CD4-positive, alpha-beta T cell (primary cell): Measurements from ENCODE around the gene CCL28. TPM values are rescaled to one million over a fixed set of nuclear protein-coding genes. Genes with fewer than 3 reads are reported as not detected.

Experiments used
- ATAC-seq: fragments of 200-7000 bp; cut with Tn5 transposase; one replicate; pipeline ENCODE4 v1.10.0; 2022; ENCODE audit warnings: mild to moderate bottlenecking; ENCODE audit not compliant: poor library complexity
- CTCF ChIA-PET: fragments of 350-600 bp; sonication (Branson Sonifier 250); formaldehyde crosslinking; loops from one replicate; lab custom pipeline; 2021; ENCODE audit warnings: antibody characterized with exemption, inconsistent platforms; lab: Charles Lee
- POLR2A ChIA-PET: fragments of 350-600 bp; sonication (Branson Sonifier 250); formaldehyde crosslinking; loops from one replicate; lab custom pipeline; 2021; ENCODE audit warnings: antibody characterized with exemption, inconsistent platforms; lab: Charles Lee
- DNase-seq, 14 experiments: peaks; one replicate each; pipeline ENCODE4 v3.0.0-alpha.2; 2013 to 2020; ENCODE audit warnings: mixed read lengths in 2 of 14
- H3K27ac ChIP-seq, 2 donors: one replicate each; pipeline versions ENCODE4 v1.5.1 to v1.7.0; 2013; ENCODE audit warnings: low read length in 2 of 2, low read depth in 1 of 2, mild to moderate bottlenecking in 1 of 2
- H3K27me3 ChIP-seq, 2 experiments: 1 replicate in 1 of 2; 2 replicates in 1 of 2; pipeline versions ENCODE4 v1.6.1 to v1.7.0; 2013; ENCODE audit warnings: low read length in 2 of 2, control low read depth in 1 of 2, mild to moderate bottlenecking in 1 of 2, moderate library complexity in 1 of 2; ENCODE audit not compliant: insufficient read depth in 2 of 2, control insufficient read depth in 1 of 2
- H3K36me3 ChIP-seq: one replicate; pipeline ENCODE4 v1.6.1; 2013; ENCODE audit warnings: low read length, control low read depth; ENCODE audit not compliant: insufficient read depth
- H3K4me1 ChIP-seq: one replicate; pipeline ENCODE4 v1.6.1; 2013; ENCODE audit warnings: low read length, control low read depth; ENCODE audit not compliant: insufficient read depth
- H3K4me3 ChIP-seq: one replicate; pipeline ENCODE4 v1.5.1; 2013; ENCODE audit warnings: mild to moderate bottlenecking, low read length, moderate library complexity
- H3K9me3 ChIP-seq, 2 experiments: 1 replicate in 1 of 2; 2 replicates in 1 of 2; pipeline versions ENCODE4 v1.6.1 to v1.7.0; 2013; ENCODE audit warnings: low read length in 2 of 2, mild to moderate bottlenecking in 2 of 2, control low read depth in 1 of 2, moderate library complexity in 1 of 2; ENCODE audit not compliant: control insufficient read depth in 1 of 2, insufficient read depth in 1 of 2
- H3K27ac Mint-ChIP-seq: one replicate; pipeline ENCODE4 v1.8.0; 2020; ENCODE audit warnings: mixed read lengths
- H3K27me3 Mint-ChIP-seq: one replicate; pipeline ENCODE4 v1.8.0; 2021; ENCODE audit warnings: mixed read lengths
- H3K36me3 Mint-ChIP-seq: one replicate; pipeline ENCODE4 v1.8.0; 2021; ENCODE audit warnings: low read depth, mixed read lengths
- H3K4me1 Mint-ChIP-seq: one replicate; pipeline ENCODE4 v1.8.0; 2021; ENCODE audit warnings: low read depth, mixed read lengths
- H3K4me3 Mint-ChIP-seq: one replicate; pipeline ENCODE4 v1.8.0; 2020; ENCODE audit warnings: mild to moderate bottlenecking, mixed read lengths
- H3K9me3 Mint-ChIP-seq: one replicate; pipeline ENCODE4 v1.8.0; 2020; ENCODE audit warnings: mixed read lengths
- CTCF ChIP-seq: fragments of 200-600 bp; IDR thresholded peaks from one replicate; pipeline ENCODE4 v1.8.0; 2022; ENCODE audit warnings: antibody characterized with exemption, mild to moderate bottlenecking
- intact Hi-C, 2 experiments: fragments of 100-400 bp; cut with DNase I in 1 of 2; cut with micrococcal nuclease in 1 of 2; formaldehyde crosslinking; loops; one replicate each; pipeline versions ENCODE4 v1.15.1 to v1.9.0; 2023 to 2025; cut with DNase I, micrococcal nuclease
- total RNA-seq, 174 experiments: library from RNA in 2 of 174; stranded (reverse) in 2 of 174; gene quantifications; one replicate each; pipeline ENCODE4 v1.2.3 and lab custom pipeline; 2021 to 2026

The CCL28 gene
- total RNA-seq, 2 experiments from 2014 or later: 20.6 to 20.9 TPM

GRCh38 chr5:43401827-43402226 is 10.4 kb downstream of the CCL28 start:
- TF ChIP-seq CTCF: no peak
- H3K4me3 Mint-ChIP-seq: no peak overlapping the region
- H3K27me3 Mint-ChIP-seq: no peaks in the 10 kb centered on the region
- H3K27ac Mint-ChIP-seq: no peak overlapping the region
- intact Hi-C loops: no loop called here
- H3K4me1 Mint-ChIP-seq: peaks cover 15% of the 10 kb centered on the region
- Histone ChIP-seq H3K9me3 (no peaks in the 10 kb centered on the region), H3K4me1 (peaks cover 5% of the 10 kb centered on the region), H3K4me3 (no peak overlapping the region), H3K27me3 (no peaks in the 10 kb centered on the region), H3K36me3 (no peaks in the 10 kb centered on the region), H3K27ac (no peak overlapping the region)
- POLR2A ChIA-PET: interaction anchor here (1.0 kb wide), 1 partner anchor 82 kb away, joined by 3 read pairs; the partner anchor contains the start of gene TMEM267
- no peaks in the 10 kb centered on the region for H3K9me3 Mint-ChIP-seq
- peaks cover 23% of the 10 kb centered on the region for H3K36me3 Mint-ChIP-seq
- DNase-seq (no peak), ATAC-seq (no peak)
- CTCF ChIA-PET: interaction anchor here (1.3 kb wide), 1 partner anchor 12 kb away, joined by 3 read pairs; no protein-coding TSS in a partner anchor

- Histone ChIP-seq H3K27me3 (no peaks in the 10 kb centered on the region), H3K9me3 (no peaks in the 10 kb centered on the region), H3K36me3 (no peaks in the 10 kb centered on the region), H3K27ac (no peak overlapping the region), H3K4me3 (no peak overlapping the region), H3K4me1 (peaks cover 14% of the 10 kb centered on the region)
- intact Hi-C loops: no loop called here
- peaks cover 23% of the 10 kb centered on the region for H3K4me1 Mint-ChIP-seq
- POLR2A ChIA-PET: no interaction called here
- H3K36me3 Mint-ChIP-seq: peaks cover 26% of the 10 kb centered on the region
- ATAC-seq (no peak), DNase-seq (no peak)
- no peak overlapping the region for H3K4me3 Mint-ChIP-seq
- TF ChIP-seq CTCF: no peak
- no peak overlapping the region for H3K27ac Mint-ChIP-seq
- no peaks in the 10 kb centered on the region for H3K27me3 Mint-ChIP-seq
- CTCF ChIA-PET: no interaction called here
- no peaks in the 10 kb centered on the region for H3K9me3 Mint-ChIP-seq
Observed at GRCh38 chr5:43400082-43400481, 12.1 kb downstream of the CCL28 start.

- Mint-ChIP-seq H3K27me3 (no peaks in the 10 kb centered on the region), H3K27ac (peak overlapping the region; percentile 94), H3K9me3 (no peaks in the 10 kb centered on the region), H3K4me1 (peaks cover 32% of the 10 kb centered on the region), H3K36me3 (peaks cover 18% of the 10 kb centered on the region), H3K4me3 (peak overlapping the region; percentile 96)
- no peaks in the 10 kb centered on the region for H3K9me3 ChIP-seq
- intact Hi-C loops: loop anchor here in 1 of 2 experiments (1.0 to 10.0 kb wide), 3 partner anchors 84 to 332 kb away; partner anchors contain the start of genes HMGCS1 and TMEM267
- peak overlapping the region; percentile 40 to 45 for H3K27ac ChIP-seq
- CTCF ChIA-PET: interaction anchor here (1.4 kb wide), 1 partner anchor 87 kb away, joined by 5 read pairs; the partner anchor contains the start of gene TMEM267
- POLR2A ChIA-PET: interaction anchor here (0.6 to 2.7 kb wide), 12 partner anchors 82 to 387 kb away, joined by 3 to 65 read pairs (median 4); partner anchors contain the start of genes ANXA2R, C5orf34, HMGCS1 and NNT
- no peaks in the 10 kb centered on the region for H3K36me3 ChIP-seq
- H3K27me3 ChIP-seq: no peaks in the 10 kb centered on the region
- peaks cover 14% of the 10 kb centered on the region for H3K4me1 ChIP-seq
- no peak for TF ChIP-seq CTCF
- peak; percentile 94 for ATAC-seq
- H3K4me3 ChIP-seq: peak overlapping the region; percentile 86
- peak; percentile 36 to 78 (median 55) for DNase-seq
Observed at GRCh38 chr5:43396762-43397304, 15.4 kb downstream of the CCL28 start.
